ENCODE results near the gene CEMIP. TPM values are rescaled to one million over a fixed set of nuclear protein-coding genes. Genes with fewer than 3 reads are reported as not detected.

The CEMIP gene
- total and polyA plus RNA-seq, 2 experiments from 2014 or later, result 0.27 to 2.1 TPM

DNA sequence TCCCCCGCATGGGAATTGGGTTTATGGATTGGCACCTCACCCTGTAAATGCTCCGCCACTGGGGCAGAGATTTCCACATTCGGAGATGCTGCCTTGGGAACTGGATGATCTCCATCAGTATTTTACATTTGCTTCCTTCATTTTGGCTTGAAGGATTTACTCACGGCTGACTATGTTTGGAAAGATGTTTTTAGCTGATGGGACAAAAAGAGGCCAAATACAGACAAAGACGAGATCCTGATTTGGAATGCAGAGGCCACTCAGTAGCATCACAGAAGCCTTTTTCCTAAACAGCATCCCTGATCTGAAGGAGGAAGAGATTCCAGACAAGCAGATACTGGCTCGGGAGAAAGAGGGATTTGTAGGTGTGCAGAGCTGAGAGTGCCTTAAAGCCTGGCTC, 133.5 kb downstream of the CEMIP start:
- Histone ChIP-seq H3K79me2 (replicated peaks; ENCODE audit: insufficient read depth) (no peaks in the 10 kb centered on the region), H3K9me2 (ENCODE audit: insufficient read depth) (no peaks in the 10 kb centered on the region), H3K4me3 (no peak overlapping the region), H3F3A (replicated peaks; ENCODE audit: low read depth) (no peaks in the 10 kb centered on the region), H3K27ac (ENCODE audit: low read depth) (no peak overlapping the region), H3K4me2 (no peak overlapping the region), H3K4me1 (ENCODE audit: insufficient read depth) (peaks cover 10% of the 10 kb centered on the region), H3K36me3 (ENCODE audit: insufficient read depth) (no peaks in the 10 kb centered on the region), H3K27me3 (ENCODE audit: insufficient read depth) (no peaks in the 10 kb centered on the region), H4K20me1 (replicated peaks; ENCODE audit: insufficient read depth) (no peaks in the 10 kb centered on the region; the same call in 1 of the 2 replicates), H2AFZ (no peak overlapping the region)
- Mint-ChIP-seq H3K4me1 (peaks cover 25% of the 10 kb centered on the region), H3K27ac (no peak overlapping the region), H3K36me3 (ENCODE audit: low read depth) (peaks cover 10% of the 10 kb centered on the region; the same call in 2 of the 3 replicates), H3K27me3 (ENCODE audit: insufficient read depth, low read depth, poor library complexity) (no peaks in the 10 kb centered on the region), H3K4me3 (no peak overlapping the region), H3K9me3 (no peaks in the 10 kb centered on the region)
- ATAC-seq (no peak), DNase-seq (ENCODE audit: low spot score) (no peak)
- TF ChIP-seq JUNB (IDR thresholded peaks at IDR 0.05; ENCODE audit: unreplicated experiment) (no peak), ETS1 (IDR thresholded peaks at IDR 0.05) (no peak), EZH2phosphoT487 (IDR thresholded peaks at IDR 0.05; ENCODE audit: unreplicated experiment) (no peak), REST (IDR thresholded peaks at IDR 0.05; ENCODE audit: unreplicated experiment) (no peak), POLR2AphosphoS5 (IDR thresholded peaks at IDR 0.05; ENCODE audit: low read depth) (no peak), EZH2 (IDR thresholded peaks at IDR 0.05; ENCODE audit: low read depth, unreplicated experiment) (no peak), NANOG (IDR thresholded peaks at IDR 0.05; ENCODE audit: borderline replicate concordance) (no peak), CTCF (conservative IDR thresholded peaks at IDR 0.05; ENCODE audit: low read depth in 2 of 2) (no peak), CREB1 (CRISPR knock-in tag; IDR thresholded peaks at IDR 0.05; ENCODE audit: low read depth) (no peak), STAT1 (IDR thresholded peaks at IDR 0.05; ENCODE audit: unreplicated experiment) (no peak), ZNF114 (CRISPR knock-in tag; IDR thresholded peaks at IDR 0.05) (no peak), ZNF331 (CRISPR knock-in tag; IDR thresholded peaks at IDR 0.05; ENCODE audit: low read depth) (no peak), ZNF462 (CRISPR knock-in tag; IDR thresholded peaks at IDR 0.05) (no peak)
